GM15510 (cell line): ENCODE data around the gene NOP10.
A peak's percentile ranks its signal among the peaks of the same experiment; 100 is the strongest.

Experiments used
- POLR2A ChIP-seq: IDR thresholded peaks from 3 replicates; pipeline ENCODE4 v1.6.1; 2011; ENCODE audit warnings: borderline replicate concordance; ENCODE audit not compliant: insufficient read length; ENCODE audit errors: extremely low read depth

Gene NOP10

GRCh38 chr15:34360298-34360697 lies 17.4 kb upstream of the NOP10 start:
- TF ChIP-seq POLR2A = no peak

GRCh38 chr15:34359416-34359815 lies 16.5 kb upstream of the NOP10 start:
- no peak for TF ChIP-seq POLR2A

- TF ChIP-seq POLR2A = no peak
Observed at GRCh38 chr15:34358948-34359347, 16.0 kb upstream of the NOP10 start.

GRCh38 chr15:34358367-34358766 lies 15.4 kb upstream of the NOP10 start:
- TF ChIP-seq POLR2A = no peak

- TF ChIP-seq POLR2A = no peak
Observed at GRCh38 chr15:34357653-34358052, 14.7 kb upstream of the NOP10 start.

- TF ChIP-seq POLR2A = no peak
Observed at GRCh38 chr15:34355241-34355640, 12.3 kb upstream of the NOP10 start.

GRCh38 chr15:34354286-34354685 lies 11.3 kb upstream of the NOP10 start:
- TF ChIP-seq POLR2A = no peak

GRCh38 chr15:34353627-34354026 lies 10.7 kb upstream of the NOP10 start:
- no peak for TF ChIP-seq POLR2A

GRCh38 chr15:34349769-34350168 lies 6.8 kb upstream of the NOP10 start:
- TF ChIP-seq POLR2A = no peak

- TF ChIP-seq POLR2A = no peak
Observed at GRCh38 chr15:34348735-34349300, 5.9 kb upstream of the NOP10 start.

- no peak for TF ChIP-seq POLR2A
Observed at GRCh38 chr15:34347951-34348638, 5.2 kb upstream of the NOP10 start.

- TF ChIP-seq POLR2A = no peak
Observed at GRCh38 chr15:34341381-34342212, 1.3 kb downstream of the NOP10 start.

- no peak for TF ChIP-seq POLR2A
Observed at GRCh38 chr15:34339946-34340345, 3.0 kb downstream of the NOP10 start.

GRCh38 chr15:34338347-34338746 lies 4.6 kb downstream of the NOP10 start:
- TF ChIP-seq POLR2A = no peak

GRCh38 chr15:34337557-34338306 lies 5.2 kb downstream of the NOP10 start, which contains the start of gene SLC12A6:
Gene SLC12A6, minus strand, starts transcription at chr15:34337781. Its CDS starts 1,101 bp downstream, at chr15:34336680.
- peak; percentile 75 for TF ChIP-seq POLR2A

- TF ChIP-seq POLR2A = peak; percentile 29
Observed at GRCh38 chr15:34336991-34337556, 5.9 kb downstream of the NOP10 start.
